ENCODE measurements around the gene NKAIN2.

DNA sequence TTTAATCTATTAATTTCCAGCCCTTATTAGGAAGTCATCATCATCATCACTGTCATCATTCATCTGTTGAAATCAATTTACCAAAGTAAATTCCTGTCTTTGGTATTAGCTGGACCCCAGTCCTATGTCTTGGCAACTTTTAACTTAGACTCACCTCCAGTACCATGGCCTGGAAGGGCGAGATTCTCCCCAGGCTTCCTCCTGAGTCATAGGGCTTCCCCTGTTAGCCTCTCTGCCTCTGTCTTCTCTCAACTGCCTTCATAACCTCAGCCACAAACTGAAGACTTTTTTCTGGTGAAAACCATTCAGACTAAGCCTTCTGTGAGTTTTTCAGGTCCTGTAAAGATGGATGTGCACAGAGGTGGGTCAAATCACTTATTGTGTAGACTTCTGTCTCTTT lies 95.0 kb downstream of the NKAIN2 start:
- TF ChIP-seq, protein P1, sequence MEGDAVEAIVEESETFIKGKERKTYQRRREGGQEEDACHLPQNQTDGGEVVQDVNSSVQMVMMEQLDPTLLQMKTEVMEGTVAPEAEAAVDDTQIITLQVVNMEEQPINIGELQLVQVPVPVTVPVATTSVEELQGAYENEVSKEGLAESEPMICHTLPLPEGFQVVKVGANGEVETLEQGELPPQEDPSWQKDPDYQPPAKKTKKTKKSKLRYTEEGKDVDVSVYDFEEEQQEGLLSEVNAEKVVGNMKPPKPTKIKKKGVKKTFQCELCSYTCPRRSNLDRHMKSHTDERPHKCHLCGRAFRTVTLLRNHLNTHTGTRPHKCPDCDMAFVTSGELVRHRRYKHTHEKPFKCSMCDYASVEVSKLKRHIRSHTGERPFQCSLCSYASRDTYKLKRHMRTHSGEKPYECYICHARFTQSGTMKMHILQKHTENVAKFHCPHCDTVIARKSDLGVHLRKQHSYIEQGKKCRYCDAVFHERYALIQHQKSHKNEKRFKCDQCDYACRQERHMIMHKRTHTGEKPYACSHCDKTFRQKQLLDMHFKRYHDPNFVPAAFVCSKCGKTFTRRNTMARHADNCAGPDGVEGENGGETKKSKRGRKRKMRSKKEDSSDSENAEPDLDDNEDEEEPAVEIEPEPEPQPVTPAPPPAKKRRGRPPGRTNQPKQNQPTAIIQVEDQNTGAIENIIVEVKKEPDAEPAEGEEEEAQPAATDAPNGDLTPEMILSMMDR (IDR thresholded peaks at IDR 0.05): no peak
- no peak for TF ChIP-seq POLR2A (IDR thresholded peaks at IDR 0.05)
